ENCODE measurements around the gene PROK2.

PROK2 gene

DNA sequence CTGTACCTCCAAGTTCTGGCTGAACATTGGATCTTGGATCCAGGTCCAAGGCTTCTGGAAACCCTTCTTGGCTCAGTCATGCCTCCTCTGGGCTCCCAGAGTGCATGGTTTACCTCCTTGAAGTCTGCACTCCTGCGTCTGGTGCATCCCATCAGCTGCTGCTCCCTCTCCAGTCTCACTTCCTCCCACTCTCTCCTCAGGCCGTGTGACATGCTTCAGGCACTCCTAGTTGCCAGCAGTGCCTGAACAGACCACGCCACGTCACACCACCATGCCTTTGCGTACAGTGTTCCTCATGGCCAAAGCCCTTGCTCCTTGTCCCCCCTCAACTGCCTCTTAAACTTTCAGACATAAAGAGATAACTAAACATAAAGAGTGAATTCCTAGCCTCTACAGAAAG, 25.5 kb downstream of the PROK2 start:
- no peak overlapping the region for H3K27ac ChIP-seq
- TF ChIP-seq, protein P1, sequence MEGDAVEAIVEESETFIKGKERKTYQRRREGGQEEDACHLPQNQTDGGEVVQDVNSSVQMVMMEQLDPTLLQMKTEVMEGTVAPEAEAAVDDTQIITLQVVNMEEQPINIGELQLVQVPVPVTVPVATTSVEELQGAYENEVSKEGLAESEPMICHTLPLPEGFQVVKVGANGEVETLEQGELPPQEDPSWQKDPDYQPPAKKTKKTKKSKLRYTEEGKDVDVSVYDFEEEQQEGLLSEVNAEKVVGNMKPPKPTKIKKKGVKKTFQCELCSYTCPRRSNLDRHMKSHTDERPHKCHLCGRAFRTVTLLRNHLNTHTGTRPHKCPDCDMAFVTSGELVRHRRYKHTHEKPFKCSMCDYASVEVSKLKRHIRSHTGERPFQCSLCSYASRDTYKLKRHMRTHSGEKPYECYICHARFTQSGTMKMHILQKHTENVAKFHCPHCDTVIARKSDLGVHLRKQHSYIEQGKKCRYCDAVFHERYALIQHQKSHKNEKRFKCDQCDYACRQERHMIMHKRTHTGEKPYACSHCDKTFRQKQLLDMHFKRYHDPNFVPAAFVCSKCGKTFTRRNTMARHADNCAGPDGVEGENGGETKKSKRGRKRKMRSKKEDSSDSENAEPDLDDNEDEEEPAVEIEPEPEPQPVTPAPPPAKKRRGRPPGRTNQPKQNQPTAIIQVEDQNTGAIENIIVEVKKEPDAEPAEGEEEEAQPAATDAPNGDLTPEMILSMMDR (conservative IDR thresholded peaks at IDR 0.05) = no peak

DNA sequence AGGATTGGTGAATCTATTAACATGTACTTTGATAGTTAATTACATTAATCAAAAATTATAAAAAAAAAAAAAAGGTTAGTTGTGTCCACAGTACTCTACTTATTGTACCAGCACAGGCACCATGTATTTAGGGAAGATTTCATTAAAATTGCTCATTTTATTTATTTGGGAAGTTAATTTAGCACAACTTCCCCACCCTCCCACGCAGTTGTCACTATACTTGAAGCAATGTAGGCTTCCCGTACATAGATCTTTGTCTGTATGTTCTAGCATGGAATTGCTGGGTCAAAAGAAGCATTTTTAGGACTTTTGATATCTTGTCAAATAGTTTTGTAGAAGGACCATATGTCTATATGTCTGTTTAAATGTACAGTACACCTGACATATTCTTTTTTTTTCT, 26.9 kb downstream of the PROK2 start:
- TF ChIP-seq, protein P1 (conservative IDR thresholded peaks at IDR 0.05) = no peak
- no peak overlapping the region for H3K27ac ChIP-seq

DNA sequence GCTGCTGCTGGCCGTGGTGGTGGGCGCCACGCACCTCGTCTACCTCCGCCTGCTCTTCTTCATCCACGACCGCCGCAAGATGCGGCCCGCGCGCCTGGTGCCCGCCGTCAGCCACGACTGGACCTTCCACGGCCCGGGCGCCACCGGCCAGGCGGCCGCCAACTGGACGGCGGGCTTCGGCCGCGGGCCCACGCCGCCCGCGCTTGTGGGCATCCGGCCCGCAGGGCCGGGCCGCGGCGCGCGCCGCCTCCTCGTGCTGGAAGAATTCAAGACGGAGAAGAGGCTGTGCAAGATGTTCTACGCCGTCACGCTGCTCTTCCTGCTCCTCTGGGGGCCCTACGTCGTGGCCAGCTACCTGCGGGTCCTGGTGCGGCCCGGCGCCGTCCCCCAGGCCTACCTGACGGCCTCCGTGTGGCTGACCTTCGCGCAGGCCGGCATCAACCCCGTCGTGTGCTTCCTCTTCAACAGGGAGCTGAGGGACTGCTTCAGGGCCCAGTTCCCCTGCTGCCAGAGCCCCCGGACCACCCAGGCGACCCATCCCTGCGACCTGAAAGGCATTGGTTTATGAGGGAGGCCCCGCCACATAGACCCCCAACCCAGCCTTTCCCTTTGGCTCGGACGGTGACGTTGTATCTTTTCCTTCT, 30.2 kb downstream of the PROK2 start:
- TF ChIP-seq, protein P1 (conservative IDR thresholded peaks at IDR 0.05) = no peak
- peak overlapping the region; percentile 70 for H3K27ac ChIP-seq

DNA sequence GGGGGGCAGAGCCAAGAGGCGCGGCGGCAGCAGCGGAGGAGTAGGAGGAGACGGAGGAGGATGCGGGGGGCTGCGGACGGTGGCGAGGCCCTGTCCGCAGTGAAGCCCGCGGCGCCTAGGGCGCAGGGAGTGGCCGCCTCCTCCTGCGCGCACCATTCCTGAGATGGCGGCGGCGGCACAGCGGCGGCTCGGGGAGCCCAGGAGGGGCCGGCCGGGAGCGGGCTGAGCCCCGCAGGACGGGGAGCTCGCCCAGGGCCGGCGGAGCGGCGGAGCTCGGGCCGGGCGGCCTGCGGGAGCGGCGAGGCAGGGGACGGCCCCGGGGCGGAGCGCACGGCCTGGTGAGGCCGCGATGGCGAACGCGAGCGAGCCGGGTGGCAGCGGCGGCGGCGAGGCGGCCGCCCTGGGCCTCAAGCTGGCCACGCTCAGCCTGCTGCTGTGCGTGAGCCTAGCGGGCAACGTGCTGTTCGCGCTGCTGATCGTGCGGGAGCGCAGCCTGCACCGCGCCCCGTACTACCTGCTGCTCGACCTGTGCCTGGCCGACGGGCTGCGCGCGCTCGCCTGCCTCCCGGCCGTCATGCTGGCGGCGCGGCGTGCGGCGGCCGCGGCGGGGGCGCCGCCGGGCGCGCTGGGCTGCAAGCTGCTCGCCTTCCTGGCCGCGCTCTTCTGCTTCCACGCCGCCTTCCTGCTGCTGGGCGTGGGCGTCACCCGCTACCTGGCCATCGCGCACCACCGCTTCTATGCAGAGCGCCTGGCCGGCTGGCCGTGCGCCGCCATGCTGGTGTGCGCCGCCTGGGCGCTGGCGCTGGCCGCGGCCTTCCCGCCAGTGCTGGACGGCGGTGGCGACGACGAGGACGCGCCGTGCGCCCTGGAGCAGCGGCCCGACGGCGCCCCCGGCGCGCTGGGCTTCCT, 31.0 kb downstream of the PROK2 start, which contains the start of gene GPR27:
TSS of gene GPR27 (plus strand) at position 155 of the 909 bp plus-strand sequence. CDS start at position 350, 195 bp downstream.
- H3K27ac ChIP-seq = peak within 1 kb of the TSS; percentile 70
- TF ChIP-seq, protein P1 (conservative IDR thresholded peaks at IDR 0.05) = no peak

DNA sequence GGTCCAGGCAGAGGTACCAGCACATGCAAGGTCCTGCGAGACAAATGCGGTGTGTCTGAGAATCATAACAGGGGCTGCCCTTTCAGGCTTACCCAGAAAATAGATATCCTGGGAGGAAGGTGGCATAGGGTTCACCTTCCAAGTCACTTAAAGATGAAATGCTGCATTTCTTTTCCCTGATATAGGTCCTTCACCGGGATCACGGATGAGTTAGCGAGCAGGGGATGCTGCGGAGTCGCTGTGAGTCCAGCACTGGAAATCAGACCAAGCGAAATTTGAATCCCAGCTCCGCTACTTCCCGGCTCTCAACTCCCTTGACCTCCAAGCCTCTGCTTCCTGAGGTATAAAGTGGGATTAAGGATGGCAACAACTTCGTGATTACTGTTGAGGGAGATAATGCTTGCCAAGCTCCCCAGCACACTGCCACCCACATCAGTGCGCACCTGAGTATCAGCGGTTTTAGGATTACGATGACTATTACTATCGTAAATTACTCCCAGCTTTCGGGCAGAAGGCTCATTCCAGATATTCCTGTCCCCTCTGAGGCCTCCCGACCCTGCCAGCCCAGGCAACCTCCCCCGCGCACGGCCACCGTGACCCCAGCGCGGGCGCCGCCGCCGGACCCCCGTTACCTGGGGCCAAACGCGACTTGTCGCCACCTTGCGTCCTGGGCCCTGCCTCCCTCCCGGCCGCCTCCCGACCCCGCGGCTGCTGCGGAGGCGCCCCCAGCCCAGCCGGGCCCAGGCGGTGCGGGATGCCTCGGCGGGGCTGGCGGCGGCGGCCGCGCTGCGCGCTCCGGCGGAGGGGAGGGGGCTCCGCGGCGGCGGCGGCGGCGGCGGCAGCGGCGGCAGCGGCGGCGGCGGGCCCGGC, 31.9 kb downstream of the PROK2 start:
- peak overlapping the region; percentile 70 for H3K27ac ChIP-seq

DNA sequence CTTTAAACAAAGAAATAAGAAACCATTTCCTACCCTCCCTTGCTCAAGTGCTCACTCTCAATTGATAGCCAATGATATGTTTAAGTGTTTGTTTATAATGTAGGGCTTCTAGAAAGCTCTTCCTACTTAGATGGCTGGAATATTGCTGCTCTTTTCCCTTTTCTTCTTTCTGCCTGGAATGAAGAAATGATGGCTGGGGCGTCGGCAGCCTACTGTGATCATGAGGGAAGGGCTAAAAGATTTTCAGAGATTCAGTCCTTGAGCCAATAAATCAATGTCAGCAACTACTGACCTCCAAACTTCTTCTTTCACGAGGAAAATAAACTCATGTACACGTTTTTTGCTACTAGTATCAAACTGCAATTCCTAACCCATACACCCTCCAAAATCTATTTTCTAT, 33.3 kb downstream of the PROK2 start:
- TF ChIP-seq, protein P1 (conservative IDR thresholded peaks at IDR 0.05) = no peak
- no peak overlapping the region for H3K27ac ChIP-seq

More for the DNA sequence above, 31.9 kb downstream of the PROK2 start:
- TF ChIP-seq, protein P1 (conservative IDR thresholded peaks at IDR 0.05) = no peak
